Measurements from ENCODE around the gene KBTBD8. TPM values are rescaled to one million over a fixed set of nuclear protein-coding genes. Genes with fewer than 3 reads are reported as not detected.

KBTBD8 gene
- total and polyA plus RNA-seq, 9 of the 15 experiments (the other 6 are each of a cell fraction or from before 2014, with no cell fraction given), result 2.7 to 9.1 (median 5.6) TPM

DNA sequence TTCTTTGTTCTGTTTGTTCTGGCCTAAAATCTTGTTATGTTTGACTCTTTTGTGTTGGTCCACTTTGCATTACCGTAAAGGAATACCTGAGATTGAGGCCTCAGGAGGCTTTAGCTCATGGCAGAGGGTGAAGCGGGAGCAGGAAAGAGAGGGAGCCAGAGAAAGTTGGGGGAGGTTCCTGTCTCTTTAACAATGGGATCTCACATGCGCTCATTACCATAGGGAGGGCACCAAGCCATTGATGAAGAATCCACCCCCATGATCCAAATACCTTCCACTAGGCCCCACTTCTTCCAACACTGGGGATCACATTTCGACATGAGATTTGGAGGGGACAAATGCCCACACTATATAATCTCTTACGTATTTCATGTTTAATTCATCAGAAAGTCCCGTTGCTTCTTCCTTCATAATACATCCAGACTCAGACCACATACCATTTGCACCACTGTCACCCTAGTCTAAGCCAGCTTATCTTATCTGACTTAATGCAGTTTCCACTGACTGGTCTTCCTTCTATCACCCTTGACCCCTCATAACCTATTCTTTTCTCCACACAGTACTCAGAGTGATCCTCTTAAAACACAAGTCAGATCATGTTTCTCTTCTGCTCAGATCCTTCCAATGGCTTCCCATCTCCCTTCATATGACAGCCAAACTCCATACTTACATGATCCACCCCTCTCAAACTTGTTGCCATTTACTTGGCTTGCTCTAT lies 13.5 kb downstream of the KBTBD8 start (continued):
- TF ChIP-seq, protein P1, sequence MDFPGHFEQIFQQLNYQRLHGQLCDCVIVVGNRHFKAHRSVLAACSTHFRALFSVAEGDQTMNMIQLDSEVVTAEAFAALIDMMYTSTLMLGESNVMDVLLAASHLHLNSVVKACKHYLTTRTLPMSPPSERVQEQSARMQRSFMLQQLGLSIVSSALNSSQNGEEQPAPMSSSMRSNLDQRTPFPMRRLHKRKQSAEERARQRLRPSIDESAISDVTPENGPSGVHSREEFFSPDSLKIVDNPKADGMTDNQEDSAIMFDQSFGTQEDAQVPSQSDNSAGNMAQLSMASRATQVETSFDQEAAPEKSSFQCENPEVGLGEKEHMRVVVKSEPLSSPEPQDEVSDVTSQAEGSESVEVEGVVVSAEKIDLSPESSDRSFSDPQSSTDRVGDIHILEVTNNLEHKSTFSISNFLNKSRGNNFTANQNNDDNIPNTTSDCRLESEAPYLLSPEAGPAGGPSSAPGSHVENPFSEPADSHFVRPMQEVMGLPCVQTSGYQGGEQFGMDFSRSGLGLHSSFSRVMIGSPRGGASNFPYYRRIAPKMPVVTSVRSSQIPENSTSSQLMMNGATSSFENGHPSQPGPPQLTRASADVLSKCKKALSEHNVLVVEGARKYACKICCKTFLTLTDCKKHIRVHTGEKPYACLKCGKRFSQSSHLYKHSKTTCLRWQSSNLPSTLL (IDR thresholded peaks at IDR 0.05), result no peak
- TF ChIP-seq, protein P2, sequence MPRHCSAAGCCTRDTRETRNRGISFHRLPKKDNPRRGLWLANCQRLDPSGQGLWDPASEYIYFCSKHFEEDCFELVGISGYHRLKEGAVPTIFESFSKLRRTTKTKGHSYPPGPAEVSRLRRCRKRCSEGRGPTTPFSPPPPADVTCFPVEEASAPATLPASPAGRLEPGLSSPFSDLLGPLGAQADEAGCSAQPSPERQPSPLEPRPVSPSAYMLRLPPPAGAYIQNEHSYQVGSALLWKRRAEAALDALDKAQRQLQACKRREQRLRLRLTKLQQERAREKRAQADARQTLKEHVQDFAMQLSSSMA (CRISPR knock-in tag; IDR thresholded peaks at IDR 0.05), result no peak
- TF ChIP-seq ELF2 (CRISPR knock-in tag; IDR thresholded peaks at IDR 0.05) (no peak), STAG1 (CRISPR knock-in tag; IDR thresholded peaks at IDR 0.05; ENCODE audit: borderline replicate concordance) (no peak)
- TF ChIP-seq, protein P3, sequence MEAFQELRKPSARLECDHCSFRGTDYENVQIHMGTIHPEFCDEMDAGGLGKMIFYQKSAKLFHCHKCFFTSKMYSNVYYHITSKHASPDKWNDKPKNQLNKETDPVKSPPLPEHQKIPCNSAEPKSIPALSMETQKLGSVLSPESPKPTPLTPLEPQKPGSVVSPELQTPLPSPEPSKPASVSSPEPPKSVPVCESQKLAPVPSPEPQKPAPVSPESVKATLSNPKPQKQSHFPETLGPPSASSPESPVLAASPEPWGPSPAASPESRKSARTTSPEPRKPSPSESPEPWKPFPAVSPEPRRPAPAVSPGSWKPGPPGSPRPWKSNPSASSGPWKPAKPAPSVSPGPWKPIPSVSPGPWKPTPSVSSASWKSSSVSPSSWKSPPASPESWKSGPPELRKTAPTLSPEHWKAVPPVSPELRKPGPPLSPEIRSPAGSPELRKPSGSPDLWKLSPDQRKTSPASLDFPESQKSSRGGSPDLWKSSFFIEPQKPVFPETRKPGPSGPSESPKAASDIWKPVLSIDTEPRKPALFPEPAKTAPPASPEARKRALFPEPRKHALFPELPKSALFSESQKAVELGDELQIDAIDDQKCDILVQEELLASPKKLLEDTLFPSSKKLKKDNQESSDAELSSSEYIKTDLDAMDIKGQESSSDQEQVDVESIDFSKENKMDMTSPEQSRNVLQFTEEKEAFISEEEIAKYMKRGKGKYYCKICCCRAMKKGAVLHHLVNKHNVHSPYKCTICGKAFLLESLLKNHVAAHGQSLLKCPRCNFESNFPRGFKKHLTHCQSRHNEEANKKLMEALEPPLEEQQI (IDR thresholded peaks at IDR 0.05), result peak; percentile 21; the same call in 1 of the 2 replicates
